ENCODE results near the gene MORN5. TPM values are rescaled to one million over a fixed set of nuclear protein-coding genes. Genes with fewer than 3 reads are reported as not detected.

Gene MORN5
- total and polyA plus RNA-seq, 10 of the 15 experiments (the other 5 are each of a cell fraction or from before 2014, with no cell fraction given) = not detected

DNA sequence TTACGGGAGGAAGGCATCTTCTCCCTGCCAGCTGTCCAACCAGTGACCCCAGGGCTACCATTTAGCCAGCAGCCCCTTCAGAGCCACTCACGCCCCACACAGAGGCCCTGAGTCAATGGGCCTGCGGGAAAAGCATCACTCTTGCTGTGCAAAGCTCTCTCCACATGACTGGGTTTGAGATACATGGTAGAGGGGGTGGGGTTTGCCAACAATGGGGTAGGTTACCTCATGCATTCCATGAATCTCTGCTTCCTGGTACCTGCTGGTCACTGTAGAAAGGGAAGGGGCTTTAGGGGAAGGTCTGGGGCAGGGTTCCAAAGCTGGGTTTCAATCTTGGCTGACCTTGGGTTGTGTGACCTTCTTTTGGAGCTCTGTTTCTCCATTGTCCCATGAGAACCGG, 43.7 kb upstream of the MORN5 start:
- RAD21 ChIA-PET (ENCODE audit: unreplicated experiment) = no interaction called here
- no peak for FAIRE-seq
- SMC1A ChIA-PET (ENCODE audit: uncharacterized antibody, unreplicated experiment) = interaction anchor here (2.6 kb wide), 1 partner anchor 17 kb away, joined by 12 read pairs; no protein-coding TSS in a partner anchor

More for the DNA sequence above, 43.7 kb upstream of the MORN5 start:
- Histone ChIP-seq H3K4me3 (no peak overlapping the region), H2AFZ (ENCODE audit: control insufficient read depth, low read depth, low read length) (no peak overlapping the region), H3K27me3 (replicated peaks in 1 of 2; ENCODE audit: control insufficient read depth in 2 of 2, insufficient read depth in 2 of 2, low read length in 1 of 2) (no peaks in the 10 kb centered on the region), H3K4me1 (ENCODE audit: control insufficient read depth, insufficient read depth, low read length) (no peaks in the 10 kb centered on the region), H3K9ac (ENCODE audit: control insufficient read depth, insufficient read depth, low read length) (no peak overlapping the region), H4K20me1 (ENCODE audit: control insufficient read depth, insufficient read depth) (no peaks in the 10 kb centered on the region; the same call in 1 of the 2 replicates), H3K4me2 (ENCODE audit: control insufficient read depth, insufficient read depth) (no peak overlapping the region), H3K27ac (ENCODE audit: control insufficient read depth, insufficient read depth) (no peak overlapping the region), H3K36me3 (ENCODE audit: control insufficient read depth in 2 of 2, insufficient read depth in 2 of 2, low read length in 1 of 2) (no peaks in the 10 kb centered on the region), H3K9me3 (replicated peaks; ENCODE audit: control insufficient read depth, insufficient read depth, low read length) (no peaks in the 10 kb centered on the region; the same call in 1 of the 3 replicates), H3K79me2 (ENCODE audit: control insufficient read depth, insufficient read depth, low read length) (no peaks in the 10 kb centered on the region)
- ChIA-PET POLR2A (no interaction called here), CTCF (interaction anchor here (0.9 to 3.7 kb wide), 4 partner anchors 9 to 26 kb away, joined by 4 to 22 read pairs (median 4); no protein-coding TSS in a partner anchor)
- intact Hi-C loops (cut with micrococcal nuclease; ENCODE audit: unreplicated experiment) = no loop called here
- no TSS peak for BruUV-seq (replicated peaks)
- TF ChIP-seq, protein P1, sequence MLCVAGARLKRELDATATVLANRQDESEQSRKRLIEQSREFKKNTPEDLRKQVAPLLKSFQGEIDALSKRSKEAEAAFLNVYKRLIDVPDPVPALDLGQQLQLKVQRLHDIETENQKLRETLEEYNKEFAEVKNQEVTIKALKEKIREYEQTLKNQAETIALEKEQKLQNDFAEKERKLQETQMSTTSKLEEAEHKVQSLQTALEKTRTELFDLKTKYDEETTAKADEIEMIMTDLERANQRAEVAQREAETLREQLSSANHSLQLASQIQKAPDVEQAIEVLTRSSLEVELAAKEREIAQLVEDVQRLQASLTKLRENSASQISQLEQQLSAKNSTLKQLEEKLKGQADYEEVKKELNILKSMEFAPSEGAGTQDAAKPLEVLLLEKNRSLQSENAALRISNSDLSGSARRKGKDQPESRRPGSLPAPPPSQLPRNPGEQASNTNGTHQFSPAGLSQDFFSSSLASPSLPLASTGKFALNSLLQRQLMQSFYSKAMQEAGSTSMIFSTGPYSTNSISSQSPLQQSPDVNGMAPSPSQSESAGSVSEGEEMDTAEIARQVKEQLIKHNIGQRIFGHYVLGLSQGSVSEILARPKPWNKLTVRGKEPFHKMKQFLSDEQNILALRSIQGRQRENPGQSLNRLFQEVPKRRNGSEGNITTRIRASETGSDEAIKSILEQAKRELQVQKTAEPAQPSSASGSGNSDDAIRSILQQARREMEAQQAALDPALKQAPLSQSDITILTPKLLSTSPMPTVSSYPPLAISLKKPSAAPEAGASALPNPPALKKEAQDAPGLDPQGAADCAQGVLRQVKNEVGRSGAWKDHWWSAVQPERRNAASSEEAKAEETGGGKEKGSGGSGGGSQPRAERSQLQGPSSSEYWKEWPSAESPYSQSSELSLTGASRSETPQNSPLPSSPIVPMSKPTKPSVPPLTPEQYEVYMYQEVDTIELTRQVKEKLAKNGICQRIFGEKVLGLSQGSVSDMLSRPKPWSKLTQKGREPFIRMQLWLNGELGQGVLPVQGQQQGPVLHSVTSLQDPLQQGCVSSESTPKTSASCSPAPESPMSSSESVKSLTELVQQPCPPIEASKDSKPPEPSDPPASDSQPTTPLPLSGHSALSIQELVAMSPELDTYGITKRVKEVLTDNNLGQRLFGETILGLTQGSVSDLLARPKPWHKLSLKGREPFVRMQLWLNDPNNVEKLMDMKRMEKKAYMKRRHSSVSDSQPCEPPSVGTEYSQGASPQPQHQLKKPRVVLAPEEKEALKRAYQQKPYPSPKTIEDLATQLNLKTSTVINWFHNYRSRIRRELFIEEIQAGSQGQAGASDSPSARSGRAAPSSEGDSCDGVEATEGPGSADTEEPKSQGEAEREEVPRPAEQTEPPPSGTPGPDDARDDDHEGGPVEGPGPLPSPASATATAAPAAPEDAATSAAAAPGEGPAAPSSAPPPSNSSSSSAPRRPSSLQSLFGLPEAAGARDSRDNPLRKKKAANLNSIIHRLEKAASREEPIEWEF (IDR thresholded peaks at IDR 0.05; ENCODE audit: insufficient replicate concordance, low read depth, low read length) = no peak
- no peak for TF ChIP-seq RB1 (IDR thresholded peaks at IDR 0.05; ENCODE audit: borderline replicate concordance)
- no peak for TF ChIP-seq SREBF1 (IDR thresholded peaks at IDR 0.05; ENCODE audit: low read length)
- no peak for TF ChIP-seq EZH2 (IDR thresholded peaks at IDR 0.05; ENCODE audit: borderline replicate concordance, control insufficient read depth, low read depth, low read length)
- TF ChIP-seq KLF5 (IDR thresholded peaks at IDR 0.05; ENCODE audit: partially characterized antibody) = no peak
- TF ChIP-seq CHD4 (IDR thresholded peaks at IDR 0.05) = no peak
- 32% methylated on average over 4 of the region's 4 CpGs for WGBS (ENCODE audit: insufficient coverage, insufficient replicate concordance, low lambda C conversion rate, missing lambda C conversion rate)
- in situ Hi-C loops (cut with MboI) = no loop called here
- no peak for ATAC-seq
- no peak for DNase-seq (ENCODE audit: low read depth, low spot score)

Measured in GM12878 (cell line).